GM13976 (cell line): Measurements from ENCODE around the gene NUMBL.

Experiments
- DNase-seq: peaks from one replicate; pipeline ENCODE4 v3.0.0; 2012; ENCODE audit warnings: low spot score
- CTCF ChIP-seq: IDR thresholded peaks from 2 replicates; pipeline ENCODE4 v1.5.1; 2012; ENCODE audit warnings: borderline replicate concordance, mild to moderate bottlenecking; ENCODE audit not compliant: insufficient read depth; ENCODE audit errors: extremely low read depth, missing control alignments, control extremely low read depth
- in situ Hi-C: fragments of 300-500 bp; cut with MboI; formaldehyde crosslinking; loops from one replicate; pipeline ENCODE4 v1.12.0; 2022; ENCODE audit warnings: low sequenced_read_pairs, mixed read lengths, inconsistent platforms; ENCODE audit not compliant: unreplicated experiment

The NUMBL gene

DNA sequence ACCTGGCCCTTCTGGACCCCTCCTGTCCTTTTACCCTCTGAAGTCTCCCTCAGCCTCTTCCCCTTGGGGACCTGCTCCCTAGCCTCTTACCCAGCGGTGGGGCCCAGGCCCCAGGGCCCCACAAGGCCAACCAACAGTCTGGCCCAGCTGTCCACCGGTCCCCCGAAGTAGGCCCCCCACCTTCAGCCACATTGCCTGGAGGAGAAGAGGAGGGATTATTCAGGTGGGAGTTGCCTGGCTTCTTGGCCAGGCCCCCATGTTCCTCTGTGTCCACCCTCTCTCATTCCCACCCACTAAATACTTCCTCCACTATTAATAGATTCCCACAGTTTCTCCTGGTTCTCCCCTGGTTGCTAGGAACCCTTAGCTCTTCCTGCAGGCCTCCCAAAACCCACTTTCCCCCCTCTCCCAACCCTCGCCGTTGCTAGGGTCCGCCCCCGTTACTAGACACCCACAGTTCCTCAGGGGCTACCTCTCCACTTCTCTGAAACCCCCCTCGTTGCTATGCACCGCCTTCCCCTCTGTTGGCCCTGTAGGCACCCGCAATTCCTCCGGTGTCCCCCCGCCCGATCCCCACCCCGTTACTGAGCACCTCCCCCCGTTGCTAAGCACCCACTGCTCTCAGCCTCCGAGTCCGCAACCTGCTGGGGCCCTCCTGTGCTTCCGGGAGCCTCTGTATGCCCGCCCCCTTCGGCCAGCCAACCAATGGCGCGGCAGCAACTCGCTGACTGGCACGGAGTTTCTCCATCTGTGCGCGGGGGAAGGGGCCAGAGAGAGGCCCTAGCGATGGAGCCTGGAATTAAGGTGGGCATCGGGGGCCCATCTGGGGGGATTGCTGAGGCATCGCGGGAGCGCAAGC is 24.2 kb upstream of the NUMBL start:
- peak; percentile 96 for DNase-seq
- in situ Hi-C loops, result no loop called here
- no peak for TF ChIP-seq CTCF

DNA sequence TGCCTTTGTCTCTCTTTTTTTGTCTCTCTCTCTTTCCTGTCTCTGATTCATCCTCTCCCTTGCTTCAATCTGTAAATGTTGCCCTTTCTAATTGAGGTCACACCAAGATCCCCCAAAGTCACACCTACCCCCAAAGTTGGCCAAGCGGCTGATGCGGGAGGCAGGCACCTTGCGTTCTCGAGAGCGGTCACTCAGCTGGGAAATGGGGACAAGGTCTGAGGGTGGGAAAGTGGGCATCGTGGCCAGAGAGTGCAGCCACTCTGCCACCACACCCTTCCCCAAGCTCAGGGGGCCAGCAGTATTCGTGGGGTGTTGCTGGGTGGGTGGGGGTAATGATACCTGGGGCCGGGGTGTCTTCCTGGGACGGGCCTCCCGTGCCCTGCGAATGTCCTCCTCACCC is 23.5 kb upstream of the NUMBL start:
- TF ChIP-seq CTCF, result no peak
- in situ Hi-C loops, result no loop called here
- DNase-seq, result no peak

GRCh38 chr19:40709817-40710216 is 19.4 kb upstream of the NUMBL start:
- in situ Hi-C loops, result no loop called here
- TF ChIP-seq CTCF, result no peak
- no peak for DNase-seq

DNA sequence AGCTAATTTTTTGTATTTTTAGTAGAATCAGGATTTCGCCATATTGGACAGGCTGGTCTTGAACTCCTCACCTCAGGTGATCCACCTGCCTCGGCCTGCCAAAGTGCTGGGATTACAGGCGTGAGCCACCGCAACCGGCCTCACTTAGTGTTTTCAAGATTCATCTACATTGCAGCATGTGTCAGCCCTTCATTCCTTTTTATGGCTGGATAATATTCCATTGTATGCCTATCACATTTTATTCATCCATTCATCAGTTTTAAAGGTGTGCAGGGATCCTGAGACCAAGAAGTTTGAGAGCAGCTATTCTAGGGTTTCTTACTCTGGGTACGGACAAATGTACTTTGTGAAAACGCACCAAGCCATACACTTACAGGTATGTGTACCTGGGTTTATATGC is 17.2 kb upstream of the NUMBL start:
- in situ Hi-C loops, result no loop called here
- TF ChIP-seq CTCF, result no peak

DNA sequence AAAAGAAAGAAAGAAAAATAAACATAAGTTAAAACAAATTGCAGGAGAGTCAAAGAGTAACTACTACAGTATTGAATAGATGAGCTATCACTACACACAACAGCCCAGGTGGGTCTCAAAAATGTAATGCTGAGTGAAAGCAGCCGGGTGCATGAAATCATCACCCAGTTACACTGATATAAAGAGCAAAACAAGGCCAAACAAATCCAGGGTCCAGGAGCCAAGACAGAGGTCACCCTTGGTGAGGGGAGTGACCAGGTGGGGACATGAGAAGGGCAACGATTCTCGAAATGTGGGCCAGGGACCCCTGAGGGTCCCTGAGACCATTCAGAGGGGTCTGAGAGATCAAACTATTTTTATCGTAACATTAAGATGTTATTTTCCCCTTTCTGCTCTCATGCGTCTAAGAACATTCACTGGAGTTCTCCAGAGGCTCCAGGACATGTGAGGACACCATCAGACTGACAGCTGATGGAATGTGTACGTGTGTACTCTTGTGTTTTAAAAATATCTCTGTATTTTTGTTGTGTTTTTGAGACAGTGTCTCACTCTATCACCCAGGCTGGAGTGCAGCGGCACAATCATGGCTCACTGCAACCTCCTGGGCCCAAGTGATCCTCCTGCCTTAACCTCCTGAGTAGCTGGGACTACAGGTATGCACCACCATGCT is 15.6 kb upstream of the NUMBL start:
- DNase-seq, result no peak
- TF ChIP-seq CTCF, result no peak
- in situ Hi-C loops, result no loop called here

More for the DNA sequence above, 17.2 kb upstream of the NUMBL start:
- no peak for DNase-seq

- TF ChIP-seq CTCF, result no peak
- DNase-seq, result no peak
- in situ Hi-C loops, result no loop called here
Measured at GRCh38 chr19:40705362-40705651, 14.9 kb upstream of the NUMBL start.
